ENCODE data around the gene SLAMF1. TPM values are rescaled to one million over a fixed set of nuclear protein-coding genes. Genes with fewer than 3 reads are reported as not detected.

Gene SLAMF1
- total and polyA plus RNA-seq, 11 donors, result 0.14 to 4.3 (median 0.60) TPM; not detected in 5

DNA sequence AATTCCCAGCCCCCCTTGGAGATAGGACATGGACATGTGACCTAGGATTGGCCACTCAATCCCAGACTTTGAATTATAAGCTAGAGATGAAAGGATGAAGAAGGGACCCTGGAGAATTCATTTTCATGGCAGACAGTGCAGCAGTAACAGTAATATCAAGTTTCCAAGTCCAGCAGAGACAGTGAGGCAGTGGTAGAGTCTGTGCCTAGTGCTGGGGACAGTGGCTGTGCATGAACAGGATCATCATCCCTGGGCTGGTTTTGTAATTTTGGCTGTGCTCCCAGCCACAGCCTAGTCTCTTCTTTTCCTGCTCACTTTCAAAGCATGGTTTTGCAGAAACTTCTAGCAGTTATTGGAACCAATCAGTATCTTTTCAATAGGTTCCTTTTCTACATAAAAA is 37.9 kb downstream of the SLAMF1 start:
- DNase-seq (no peak), ATAC-seq (no peak)
- H3K27me3 ChIP-seq, result peaks cover 0 to 16% (median 0%) of the 10 kb centered on the region in 9 donors
- no peak for TF ChIP-seq POLR2A (IDR thresholded peaks at IDR 0.05)
- TF ChIP-seq, protein P1, sequence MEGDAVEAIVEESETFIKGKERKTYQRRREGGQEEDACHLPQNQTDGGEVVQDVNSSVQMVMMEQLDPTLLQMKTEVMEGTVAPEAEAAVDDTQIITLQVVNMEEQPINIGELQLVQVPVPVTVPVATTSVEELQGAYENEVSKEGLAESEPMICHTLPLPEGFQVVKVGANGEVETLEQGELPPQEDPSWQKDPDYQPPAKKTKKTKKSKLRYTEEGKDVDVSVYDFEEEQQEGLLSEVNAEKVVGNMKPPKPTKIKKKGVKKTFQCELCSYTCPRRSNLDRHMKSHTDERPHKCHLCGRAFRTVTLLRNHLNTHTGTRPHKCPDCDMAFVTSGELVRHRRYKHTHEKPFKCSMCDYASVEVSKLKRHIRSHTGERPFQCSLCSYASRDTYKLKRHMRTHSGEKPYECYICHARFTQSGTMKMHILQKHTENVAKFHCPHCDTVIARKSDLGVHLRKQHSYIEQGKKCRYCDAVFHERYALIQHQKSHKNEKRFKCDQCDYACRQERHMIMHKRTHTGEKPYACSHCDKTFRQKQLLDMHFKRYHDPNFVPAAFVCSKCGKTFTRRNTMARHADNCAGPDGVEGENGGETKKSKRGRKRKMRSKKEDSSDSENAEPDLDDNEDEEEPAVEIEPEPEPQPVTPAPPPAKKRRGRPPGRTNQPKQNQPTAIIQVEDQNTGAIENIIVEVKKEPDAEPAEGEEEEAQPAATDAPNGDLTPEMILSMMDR (IDR thresholded peaks at IDR 0.05), result no peak
- H3K4me3 ChIP-seq, result no peak overlapping the region
- peaks cover 0 to 14% (median 2%) of the 10 kb centered on the region in 12 donors for H3K9me3 ChIP-seq
- intact Hi-C loops (cut with DNase I), result loop anchor here in 3 of 10 donors (5.0 kb wide), 2 partner anchors 177 to 182 kb away; no protein-coding TSS in a partner anchor
- H3K36me3 ChIP-seq, result peaks cover 0 to 4% (median 0%) of the 10 kb centered on the region in 9 donors
- H3K27ac ChIP-seq, result no peak overlapping the region
- peaks cover 0 to 20% (median 0%) of the 10 kb centered on the region in 12 donors for H3K4me1 ChIP-seq

DNA sequence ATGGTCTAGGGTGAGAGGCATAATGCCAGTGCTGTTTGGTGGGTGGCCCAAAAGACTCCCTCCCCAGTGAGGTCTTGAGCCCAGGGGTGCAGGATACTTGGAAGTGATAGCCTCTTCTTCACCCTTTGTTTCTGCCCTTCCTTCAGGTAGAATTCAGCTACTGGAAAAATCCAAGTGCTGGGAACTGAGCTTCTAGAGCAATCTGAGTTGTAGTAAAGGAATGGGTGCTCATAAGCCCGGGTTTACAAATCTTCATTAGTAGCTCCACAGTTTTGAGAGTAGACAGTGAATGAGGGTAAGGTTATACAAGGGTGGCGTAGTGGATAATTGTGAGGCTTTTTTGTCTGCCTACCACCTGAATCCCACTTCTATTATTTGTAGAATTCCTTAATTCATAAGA is 38.3 kb downstream of the SLAMF1 start:
- Histone ChIP-seq H3K9me3 (peaks cover 0 to 14% (median 2%) of the 10 kb centered on the region in 12 donors), H3K4me3 (no peak overlapping the region), H3K27ac (no peak overlapping the region), H3K4me1 (peaks cover 0 to 20% (median 0%) of the 10 kb centered on the region in 12 donors), H3K36me3 (peaks cover 0 to 4% (median 0%) of the 10 kb centered on the region in 9 donors), H3K27me3 (peaks cover 0 to 14% (median 0%) of the 10 kb centered on the region in 9 donors)
- ATAC-seq, result no peak
- 48 to 51% (median 49%) methylated on average over 2 of the region's 2 CpGs for WGBS, 4 donors
- no peak for DNase-seq
- no peak for TF ChIP-seq POLR2A (IDR thresholded peaks at IDR 0.05)
- TF ChIP-seq, protein P1 (IDR thresholded peaks at IDR 0.05), result no peak
- intact Hi-C loops (cut with DNase I), result loop anchor here in 3 of 10 donors (5.0 kb wide), 2 partner anchors 176 to 181 kb away; no protein-coding TSS in a partner anchor

DNA sequence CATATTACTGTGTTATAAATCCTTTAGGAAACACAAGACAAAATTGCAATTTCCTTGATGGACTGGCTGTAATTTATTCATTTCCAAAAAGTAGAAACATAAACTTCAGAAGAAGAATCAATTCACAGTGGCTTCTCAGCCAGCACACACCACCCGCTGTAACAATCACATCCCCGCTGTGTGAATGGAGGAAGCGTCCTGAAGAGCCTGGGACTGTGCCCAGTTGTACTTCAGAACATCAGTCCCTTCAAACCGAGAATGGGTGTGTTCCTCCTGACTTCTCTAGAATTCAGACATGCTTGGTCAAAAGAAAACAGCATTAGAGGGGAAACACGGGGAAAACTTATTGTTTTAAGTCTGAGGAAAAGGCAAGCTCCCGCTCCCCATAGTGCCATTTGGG is 38.8 kb downstream of the SLAMF1 start:
- peaks cover 0 to 14% (median 2%) of the 10 kb centered on the region in 12 donors for H3K9me3 ChIP-seq
- no peak overlapping the region for H3K4me3 ChIP-seq
- ATAC-seq (no peak), DNase-seq (no peak)
- H3K27me3 ChIP-seq, result peaks cover 0 to 10% (median 0%) of the 10 kb centered on the region in 9 donors
- H3K27ac ChIP-seq, result no peak overlapping the region
- 67 to 74% (median 71%) methylated on average over 6 of the region's 6 CpGs for WGBS, 4 donors
- peaks cover 0 to 20% (median 0%) of the 10 kb centered on the region in 12 donors for H3K4me1 ChIP-seq
- TF ChIP-seq POLR2A (IDR thresholded peaks at IDR 0.05), result no peak
- TF ChIP-seq, protein P1 (IDR thresholded peaks at IDR 0.05), result no peak
- peaks cover 0 to 4% (median 0%) of the 10 kb centered on the region in 9 donors for H3K36me3 ChIP-seq
- intact Hi-C loops (cut with DNase I), result loop anchor here in 3 of 10 donors (5.0 kb wide), 2 partner anchors 176 to 181 kb away; no protein-coding TSS in a partner anchor

DNA sequence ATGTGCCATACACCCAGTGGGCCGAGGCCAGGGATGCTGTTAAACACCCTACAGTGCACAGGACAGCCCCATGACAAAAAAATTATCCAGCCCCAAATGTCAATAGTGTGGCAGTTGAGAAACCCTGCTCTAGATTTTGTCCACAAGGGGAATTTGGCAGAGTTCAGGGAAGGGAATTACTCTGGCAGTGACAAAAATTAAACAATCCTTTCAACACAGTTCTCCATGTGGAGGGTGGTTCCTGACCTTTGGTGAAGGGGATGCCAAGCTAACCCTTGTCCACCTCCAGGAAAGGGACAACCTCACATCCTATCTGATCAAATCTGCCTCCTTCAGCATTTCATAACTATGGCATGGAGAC is 39.2 kb downstream of the SLAMF1 start:
- H3K9me3 ChIP-seq, result peaks cover 0 to 18% (median 2%) of the 10 kb centered on the region in 12 donors
- intact Hi-C loops (cut with DNase I), result loop anchor here (1.0 to 5.0 kb wide), 5 partner anchors 175 to 231 kb away; no protein-coding TSS in a partner anchor
- DNase-seq (no peak), ATAC-seq (no peak)
- H3K27me3 ChIP-seq, result peaks cover 0 to 6% (median 0%) of the 10 kb centered on the region in 9 donors
- H3K27ac ChIP-seq, result no peak overlapping the region
- TF ChIP-seq POLR2A (IDR thresholded peaks at IDR 0.05), result no peak
- TF ChIP-seq, protein P1 (IDR thresholded peaks at IDR 0.05), result no peak
- peaks cover 0 to 4% (median 0%) of the 10 kb centered on the region in 9 donors for H3K36me3 ChIP-seq
- 72 to 88% (median 84%) methylated on average over 1 of the region's 1 CpG for WGBS, 4 donors
- H3K4me1 ChIP-seq, result peaks cover 0 to 20% (median 0%) of the 10 kb centered on the region in 12 donors
- H3K4me3 ChIP-seq, result no peak overlapping the region
